CD4-positive, alpha-beta T cell (primary cell): Measurements from ENCODE around the gene LETM1. TPM values are rescaled to one million over a fixed set of nuclear protein-coding genes. Genes with fewer than 3 reads are reported as not detected.

Source experiments
- ATAC-seq: fragments of 200-7000 bp; cut with Tn5 transposase; one replicate; pipeline ENCODE4 v1.10.0; 2022; ENCODE audit warnings: mild to moderate bottlenecking; ENCODE audit not compliant: poor library complexity
- CTCF ChIA-PET: fragments of 350-600 bp; sonication (Branson Sonifier 250); formaldehyde crosslinking; loops from one replicate; lab custom pipeline; 2021; ENCODE audit warnings: antibody characterized with exemption, inconsistent platforms; lab: Charles Lee
- POLR2A ChIA-PET: fragments of 350-600 bp; sonication (Branson Sonifier 250); formaldehyde crosslinking; loops from one replicate; lab custom pipeline; 2021; ENCODE audit warnings: antibody characterized with exemption, inconsistent platforms; lab: Charles Lee
- DNase-seq, 14 experiments: peaks; one replicate each; pipeline ENCODE4 v3.0.0-alpha.2; 2013 to 2020; ENCODE audit warnings: mixed read lengths in 2 of 14
- H3K27ac ChIP-seq, 2 donors: one replicate each; pipeline versions ENCODE4 v1.5.1 to v1.7.0; 2013; ENCODE audit warnings: low read length in 2 of 2, low read depth in 1 of 2, mild to moderate bottlenecking in 1 of 2
- H3K27me3 ChIP-seq, 2 experiments: 1 replicate in 1 of 2; 2 replicates in 1 of 2; pipeline versions ENCODE4 v1.6.1 to v1.7.0; 2013; ENCODE audit warnings: low read length in 2 of 2, control low read depth in 1 of 2, mild to moderate bottlenecking in 1 of 2, moderate library complexity in 1 of 2; ENCODE audit not compliant: insufficient read depth in 2 of 2, control insufficient read depth in 1 of 2
- H3K36me3 ChIP-seq: one replicate; pipeline ENCODE4 v1.6.1; 2013; ENCODE audit warnings: low read length, control low read depth; ENCODE audit not compliant: insufficient read depth
- H3K4me1 ChIP-seq: one replicate; pipeline ENCODE4 v1.6.1; 2013; ENCODE audit warnings: low read length, control low read depth; ENCODE audit not compliant: insufficient read depth
- H3K4me3 ChIP-seq: one replicate; pipeline ENCODE4 v1.5.1; 2013; ENCODE audit warnings: mild to moderate bottlenecking, low read length, moderate library complexity
- H3K9me3 ChIP-seq, 2 experiments: 1 replicate in 1 of 2; 2 replicates in 1 of 2; pipeline versions ENCODE4 v1.6.1 to v1.7.0; 2013; ENCODE audit warnings: low read length in 2 of 2, mild to moderate bottlenecking in 2 of 2, control low read depth in 1 of 2, moderate library complexity in 1 of 2; ENCODE audit not compliant: control insufficient read depth in 1 of 2, insufficient read depth in 1 of 2
- H3K27ac Mint-ChIP-seq: one replicate; pipeline ENCODE4 v1.8.0; 2020; ENCODE audit warnings: mixed read lengths
- H3K27me3 Mint-ChIP-seq: one replicate; pipeline ENCODE4 v1.8.0; 2021; ENCODE audit warnings: mixed read lengths
- H3K36me3 Mint-ChIP-seq: one replicate; pipeline ENCODE4 v1.8.0; 2021; ENCODE audit warnings: low read depth, mixed read lengths
- H3K4me1 Mint-ChIP-seq: one replicate; pipeline ENCODE4 v1.8.0; 2021; ENCODE audit warnings: low read depth, mixed read lengths
- H3K4me3 Mint-ChIP-seq: one replicate; pipeline ENCODE4 v1.8.0; 2020; ENCODE audit warnings: mild to moderate bottlenecking, mixed read lengths
- H3K9me3 Mint-ChIP-seq: one replicate; pipeline ENCODE4 v1.8.0; 2020; ENCODE audit warnings: mixed read lengths
- intact Hi-C, 2 experiments: fragments of 100-400 bp; cut with DNase I in 1 of 2; cut with micrococcal nuclease in 1 of 2; formaldehyde crosslinking; loops; one replicate each; pipeline versions ENCODE4 v1.15.1 to v1.9.0; 2023 to 2025; cut with DNase I, micrococcal nuclease
- total RNA-seq, 174 experiments: library from RNA in 2 of 174; stranded (reverse) in 2 of 174; gene quantifications; one replicate each; pipeline ENCODE4 v1.2.3 and lab custom pipeline; 2021 to 2026
- TF ChIP-seq, protein P1 (sequence below): fragments of 200-600 bp; IDR thresholded peaks from one replicate; pipeline ENCODE4 v1.8.0; 2022; ENCODE audit warnings: antibody characterized with exemption, mild to moderate bottlenecking

The LETM1 gene
- total RNA-seq, 2 experiments from 2014 or later, result 21.2 to 25.2 TPM

GRCh38 chr4:1802720-1803522 lies 53.0 kb downstream of the LETM1 start:
- ChIA-PET POLR2A (no interaction called here), CTCF (no interaction called here)
- TF ChIP-seq, protein P1, sequence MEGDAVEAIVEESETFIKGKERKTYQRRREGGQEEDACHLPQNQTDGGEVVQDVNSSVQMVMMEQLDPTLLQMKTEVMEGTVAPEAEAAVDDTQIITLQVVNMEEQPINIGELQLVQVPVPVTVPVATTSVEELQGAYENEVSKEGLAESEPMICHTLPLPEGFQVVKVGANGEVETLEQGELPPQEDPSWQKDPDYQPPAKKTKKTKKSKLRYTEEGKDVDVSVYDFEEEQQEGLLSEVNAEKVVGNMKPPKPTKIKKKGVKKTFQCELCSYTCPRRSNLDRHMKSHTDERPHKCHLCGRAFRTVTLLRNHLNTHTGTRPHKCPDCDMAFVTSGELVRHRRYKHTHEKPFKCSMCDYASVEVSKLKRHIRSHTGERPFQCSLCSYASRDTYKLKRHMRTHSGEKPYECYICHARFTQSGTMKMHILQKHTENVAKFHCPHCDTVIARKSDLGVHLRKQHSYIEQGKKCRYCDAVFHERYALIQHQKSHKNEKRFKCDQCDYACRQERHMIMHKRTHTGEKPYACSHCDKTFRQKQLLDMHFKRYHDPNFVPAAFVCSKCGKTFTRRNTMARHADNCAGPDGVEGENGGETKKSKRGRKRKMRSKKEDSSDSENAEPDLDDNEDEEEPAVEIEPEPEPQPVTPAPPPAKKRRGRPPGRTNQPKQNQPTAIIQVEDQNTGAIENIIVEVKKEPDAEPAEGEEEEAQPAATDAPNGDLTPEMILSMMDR, result no peak
- peaks cover 8% of the 10 kb centered on the region for H3K27me3 Mint-ChIP-seq
- no peaks in the 10 kb centered on the region for H3K4me1 ChIP-seq
- no peak overlapping the region for H3K4me3 Mint-ChIP-seq
- no peak overlapping the region for H3K4me3 ChIP-seq
- DNase-seq, result no peak
- no peaks in the 10 kb centered on the region for H3K36me3 Mint-ChIP-seq
- no peak for ATAC-seq
- H3K9me3 ChIP-seq, result peaks cover 0 to 4% of the 10 kb centered on the region in 2 experiments
- no peak overlapping the region for H3K27ac Mint-ChIP-seq
- intact Hi-C loops, result no loop called here
- H3K27me3 ChIP-seq, result peaks cover 0 to 3% of the 10 kb centered on the region in 2 experiments
- H3K36me3 ChIP-seq, result no peaks in the 10 kb centered on the region
- no peaks in the 10 kb centered on the region for H3K4me1 Mint-ChIP-seq
- no peak overlapping the region for H3K27ac ChIP-seq
- no peaks in the 10 kb centered on the region for H3K9me3 Mint-ChIP-seq

DNA sequence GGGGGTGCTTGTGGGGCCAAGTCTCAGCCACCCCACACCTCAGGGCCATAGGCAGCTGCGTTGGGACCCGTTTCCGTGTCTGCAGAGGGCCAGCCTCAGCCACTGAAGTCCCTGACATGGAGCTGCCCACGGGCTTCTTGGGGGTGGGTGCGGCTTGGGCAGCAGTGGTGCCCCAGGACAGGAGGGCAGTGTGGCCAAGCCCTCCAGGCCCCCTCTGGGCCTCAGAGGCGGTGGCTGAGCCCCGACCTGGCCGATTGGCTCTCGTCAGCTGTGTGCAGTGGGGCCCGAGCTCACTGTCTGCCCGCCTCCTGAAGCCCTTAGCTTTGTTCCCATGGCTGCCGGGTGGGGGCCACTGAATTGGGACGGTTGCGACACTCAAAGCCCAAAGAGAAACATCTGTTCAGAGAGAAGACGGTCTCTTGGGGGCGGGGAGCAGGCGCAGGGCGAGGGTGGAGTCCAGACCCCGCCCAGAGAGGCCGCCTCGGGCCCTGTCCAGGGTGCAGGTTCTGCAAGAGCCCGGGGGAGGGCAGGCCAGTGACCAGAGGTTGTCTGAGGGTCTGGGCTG lies 53.7 kb downstream of the LETM1 start:
- H3K4me1 Mint-ChIP-seq, result no peaks in the 10 kb centered on the region
- H3K36me3 ChIP-seq, result no peaks in the 10 kb centered on the region
- no peaks in the 10 kb centered on the region for H3K4me1 ChIP-seq
- CTCF ChIA-PET, result no interaction called here
- H3K27ac Mint-ChIP-seq, result no peak overlapping the region
- no peak overlapping the region for H3K4me3 Mint-ChIP-seq
- peaks cover 5 to 8% of the 10 kb centered on the region in 2 experiments for H3K27me3 ChIP-seq
- TF ChIP-seq, protein P1, result no peak
- H3K9me3 ChIP-seq, result peaks cover 0 to 4% of the 10 kb centered on the region in 2 experiments
- H3K4me3 ChIP-seq, result no peak overlapping the region
- H3K36me3 Mint-ChIP-seq, result no peaks in the 10 kb centered on the region
- peaks cover 8% of the 10 kb centered on the region for H3K27me3 Mint-ChIP-seq
- intact Hi-C loops, result no loop called here
- DNase-seq (no peak), ATAC-seq (no peak)
- H3K27ac ChIP-seq, result no peak overlapping the region
- POLR2A ChIA-PET, result no interaction called here
- H3K9me3 Mint-ChIP-seq, result no peaks in the 10 kb centered on the region

DNA sequence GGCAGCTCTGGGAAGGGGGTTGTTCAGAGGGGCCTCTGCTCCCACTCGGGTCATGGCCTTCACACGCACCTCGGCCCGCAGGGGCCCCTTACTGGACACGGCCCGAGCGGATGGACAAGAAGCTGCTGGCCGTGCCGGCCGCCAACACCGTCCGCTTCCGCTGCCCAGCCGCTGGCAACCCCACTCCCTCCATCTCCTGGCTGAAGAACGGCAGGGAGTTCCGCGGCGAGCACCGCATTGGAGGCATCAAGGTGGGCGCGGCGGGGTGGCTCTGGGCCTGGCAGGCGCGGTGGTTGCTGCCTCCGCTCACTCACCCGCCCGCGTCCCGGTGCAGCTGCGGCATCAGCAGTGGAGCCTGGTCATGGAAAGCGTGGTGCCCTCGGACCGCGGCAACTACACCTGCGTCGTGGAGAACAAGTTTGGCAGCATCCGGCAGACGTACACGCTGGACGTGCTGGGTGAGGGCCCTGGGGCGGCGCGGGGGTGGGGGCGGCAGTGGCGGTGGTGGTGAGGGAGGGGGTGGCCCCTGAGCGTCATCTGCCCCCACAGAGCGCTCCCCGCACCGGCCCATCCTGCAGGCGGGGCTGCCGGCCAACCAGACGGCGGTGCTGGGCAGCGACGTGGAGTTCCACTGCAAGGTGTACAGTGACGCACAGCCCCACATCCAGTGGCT lies 54.5 kb downstream of the LETM1 start:
- intact Hi-C loops, result no loop called here
- no peak for DNase-seq
- no peak overlapping the region for H3K4me3 ChIP-seq
- peaks cover 13 to 17% of the 10 kb centered on the region in 2 experiments for H3K27me3 ChIP-seq
- Mint-ChIP-seq H3K4me3 (no peak overlapping the region), H3K27ac (no peak overlapping the region), H3K36me3 (no peaks in the 10 kb centered on the region), H3K9me3 (no peaks in the 10 kb centered on the region), H3K4me1 (no peaks in the 10 kb centered on the region), H3K27me3 (peaks cover 13% of the 10 kb centered on the region)
- no peaks in the 10 kb centered on the region for H3K36me3 ChIP-seq
- ChIA-PET POLR2A (no interaction called here), CTCF (no interaction called here)
- no peak for ATAC-seq
- TF ChIP-seq, protein P1, result no peak
- H3K27ac ChIP-seq, result no peak overlapping the region
- H3K4me1 ChIP-seq, result no peaks in the 10 kb centered on the region
- H3K9me3 ChIP-seq, result peaks cover 0 to 9% of the 10 kb centered on the region in 2 experiments
